Esophagus mucosa (tissue), 1 donor: Measurements from ENCODE around the gene FGFR2. TPM values are rescaled to one million over a fixed set of nuclear protein-coding genes. Genes with fewer than 3 reads are reported as not detected.

Experiments used
- ATAC-seq: fragments of 200-7000 bp; cut with Tn5 transposase; one replicate; pipeline ENCODE4 v1.9.1; 2020
- total RNA-seq: library from RNA; stranded (reverse); gene quantifications from one replicate; pipeline ENCODE4 v1.2.4, GENCODE V29; 2023
- donor health status: DM: yes; HTN: yes; CAD: no.

Gene FGFR2
- 27.4 TPM for total RNA-seq

DNA sequence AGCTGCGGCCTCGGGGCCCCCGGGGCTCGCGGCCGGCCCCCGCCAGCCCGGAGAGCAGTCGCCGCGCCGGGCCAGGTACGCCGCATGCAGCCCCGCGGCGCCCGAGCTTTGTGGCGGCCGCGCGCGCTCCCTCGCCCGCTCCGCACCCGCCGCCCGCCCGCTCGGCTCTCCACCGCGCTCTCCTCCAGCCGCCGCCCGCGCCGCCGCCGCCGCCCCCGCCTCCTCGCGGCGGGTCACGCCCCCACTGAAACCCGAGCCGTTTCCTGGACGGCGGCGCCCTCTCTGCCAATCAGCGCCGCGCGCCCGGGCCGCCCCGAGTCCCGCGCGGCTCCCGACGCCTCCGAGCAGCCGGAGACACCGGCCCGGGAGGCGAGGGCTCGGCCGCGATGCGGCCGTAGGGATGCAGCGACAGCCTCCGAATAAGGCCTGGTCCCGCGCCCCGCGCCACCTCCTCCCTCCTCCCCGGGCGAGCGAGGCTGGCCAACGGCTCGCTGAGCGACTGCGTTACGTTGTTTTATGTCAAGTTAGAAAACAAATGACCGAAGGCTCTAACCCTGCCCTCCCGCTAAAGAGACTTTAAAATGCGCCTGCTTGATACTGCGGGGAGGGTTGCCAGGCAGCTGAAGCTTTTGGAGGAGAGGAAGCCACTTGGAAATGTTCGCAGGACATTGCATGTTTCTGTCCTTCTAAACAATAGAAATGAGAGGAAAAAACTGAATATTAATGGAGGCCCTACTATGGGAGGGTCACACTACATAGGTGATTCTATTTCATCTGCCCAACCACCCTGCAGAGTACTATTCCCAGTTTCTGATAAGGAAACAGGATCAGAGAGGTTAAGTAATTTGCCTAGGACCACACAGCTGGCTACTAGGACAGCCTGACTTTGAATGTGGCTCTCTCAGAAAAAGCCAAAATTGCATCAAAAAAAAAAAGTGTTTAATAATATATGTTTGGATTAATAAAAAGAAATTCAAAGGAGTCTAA lies at the start of gene FGFR2:
Gene FGFR2, minus strand, starts transcription at position 182 of the 987 bp plus-strand sequence. CDS start 4,627 bp downstream, outside the sequence.
- peak; percentile 93 for ATAC-seq

DNA sequence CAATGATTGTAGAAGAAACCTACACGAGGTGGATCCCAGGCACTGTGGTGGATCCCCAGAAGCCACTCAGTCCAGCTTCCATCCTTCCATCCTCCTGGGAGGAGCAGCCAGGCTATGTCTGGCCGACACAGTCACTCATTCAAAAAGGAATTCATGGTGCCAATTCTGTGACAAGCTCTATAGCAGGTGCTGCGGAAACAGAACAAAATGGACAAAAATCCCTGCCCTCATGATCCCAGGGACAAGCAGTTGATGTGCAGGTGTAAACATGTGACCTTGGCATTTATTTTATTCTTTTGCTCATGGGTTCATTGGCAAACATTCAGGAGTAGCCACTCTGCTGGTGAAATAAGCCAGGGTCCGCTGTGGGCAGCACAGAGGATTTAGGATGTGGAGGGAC lies 49.2 kb upstream of the FGFR2 start:
- ATAC-seq: no peak

DNA sequence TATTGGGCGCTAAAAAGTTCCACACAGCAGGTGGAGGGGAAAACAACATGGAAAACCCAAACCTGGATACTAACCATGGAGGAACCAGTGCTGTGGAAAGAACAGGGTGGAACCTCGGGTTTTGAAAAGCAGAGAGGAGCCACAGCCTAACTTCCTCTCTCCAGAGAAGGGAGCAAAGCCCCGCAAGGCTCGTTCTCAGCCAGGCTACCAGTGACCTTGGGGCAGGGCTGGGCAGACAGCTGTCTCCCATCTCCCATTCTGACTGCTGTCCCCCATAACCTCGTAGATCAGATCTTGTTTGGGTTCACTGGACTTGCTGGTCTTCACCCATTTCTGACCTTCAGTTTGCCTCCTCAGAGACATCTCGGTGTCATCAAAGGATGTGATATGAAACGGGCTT lies 47.5 kb upstream of the FGFR2 start:
- ATAC-seq: no peak

DNA sequence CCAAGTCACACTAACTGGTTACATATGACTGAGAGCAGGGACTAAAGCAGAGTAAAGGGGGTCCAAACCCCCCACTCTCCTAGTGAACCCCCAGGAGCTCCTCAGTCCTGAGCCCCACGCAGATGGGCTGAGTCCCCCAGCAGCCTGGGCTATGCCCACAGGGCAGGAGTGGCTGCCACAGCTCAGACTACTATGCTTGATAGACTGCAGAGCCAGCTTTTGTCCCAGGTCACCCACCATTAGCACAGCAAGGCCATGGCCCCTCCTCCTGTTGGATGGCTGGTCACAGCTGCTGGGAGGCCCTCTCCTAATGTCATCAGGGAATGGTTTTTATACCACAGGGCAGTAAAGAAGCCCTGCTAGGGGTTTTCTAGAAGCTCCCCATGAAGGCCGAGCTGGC lies 46.3 kb upstream of the FGFR2 start:
- ATAC-seq: no peak

DNA sequence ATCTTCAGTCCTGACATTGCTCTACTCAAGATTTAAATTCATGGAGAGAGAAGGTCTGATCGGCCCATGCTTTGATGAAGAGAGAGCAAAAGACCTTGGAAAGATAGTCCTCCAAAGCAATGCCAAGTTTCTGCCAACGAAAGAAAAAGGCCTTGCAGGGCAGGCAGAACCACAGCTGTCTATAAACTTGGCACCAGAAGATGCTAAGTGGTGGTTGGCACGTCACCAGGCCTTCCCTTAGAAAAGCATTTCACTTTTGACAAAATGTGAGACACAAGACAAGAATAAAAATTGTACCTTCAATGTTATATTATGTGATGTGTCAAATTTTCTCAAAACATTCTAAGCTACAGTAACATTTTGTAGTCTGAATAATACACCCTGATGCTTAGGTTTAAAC lies 42.0 kb upstream of the FGFR2 start:
- no peak for ATAC-seq

DNA sequence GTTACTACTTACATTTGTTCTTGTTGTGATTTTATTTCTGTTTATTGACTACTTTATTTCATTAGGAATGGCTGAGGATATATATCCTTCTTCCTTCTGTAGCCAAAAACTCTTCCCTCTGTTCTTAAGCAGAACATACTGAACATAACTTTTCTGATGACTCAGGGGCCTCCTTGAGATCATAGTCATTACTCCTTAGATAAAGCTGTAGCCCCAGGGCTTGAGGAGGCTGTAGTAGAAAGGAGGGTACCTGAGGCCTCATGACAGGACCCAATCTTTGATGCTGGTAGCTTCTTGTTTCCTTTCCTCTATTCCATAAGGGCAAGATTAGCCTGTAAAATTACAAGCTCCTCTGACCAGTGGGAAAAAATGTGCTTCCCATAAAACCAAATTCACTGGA lies 41.2 kb upstream of the FGFR2 start:
- ATAC-seq: no peak

DNA sequence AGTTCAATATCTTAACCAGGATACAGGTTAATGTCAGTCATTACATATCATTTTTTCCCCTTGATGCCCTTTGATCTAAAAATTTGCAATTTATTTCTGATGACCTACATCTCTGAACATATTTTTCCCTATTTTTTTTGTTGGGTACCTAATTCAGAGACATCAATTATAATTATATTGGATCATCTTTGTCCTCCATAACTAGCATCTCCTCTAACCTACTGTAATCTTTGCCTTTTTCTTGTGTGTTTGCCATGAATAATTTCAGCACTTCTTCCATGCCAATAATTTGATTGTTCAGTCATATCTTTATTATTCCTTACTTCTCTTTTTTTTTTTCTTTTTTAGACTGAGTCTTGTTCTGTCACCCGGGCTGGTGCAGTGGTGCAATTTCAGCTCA lies 39.2 kb upstream of the FGFR2 start:
- no peak for ATAC-seq

DNA sequence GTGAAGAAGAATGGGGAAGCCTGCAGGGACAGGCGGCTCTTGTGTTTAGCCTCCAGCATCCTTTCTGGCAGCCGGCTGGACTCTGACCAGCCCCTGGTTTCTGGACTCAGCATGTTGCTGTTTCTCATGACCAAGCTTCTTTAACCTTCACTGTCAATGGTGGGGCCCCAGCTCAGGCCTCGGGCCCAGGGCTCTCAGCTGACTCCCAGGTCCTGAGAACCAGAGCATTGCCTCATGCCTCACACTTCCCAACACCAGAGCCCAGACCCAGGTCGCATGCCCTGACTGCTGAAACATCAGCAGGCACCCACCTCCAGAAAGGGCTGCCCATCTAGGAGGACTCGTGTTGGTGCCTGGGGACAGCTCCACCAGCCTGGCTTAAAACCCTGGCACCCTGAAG lies 34.8 kb upstream of the FGFR2 start:
- peak; percentile 25 for ATAC-seq

DNA sequence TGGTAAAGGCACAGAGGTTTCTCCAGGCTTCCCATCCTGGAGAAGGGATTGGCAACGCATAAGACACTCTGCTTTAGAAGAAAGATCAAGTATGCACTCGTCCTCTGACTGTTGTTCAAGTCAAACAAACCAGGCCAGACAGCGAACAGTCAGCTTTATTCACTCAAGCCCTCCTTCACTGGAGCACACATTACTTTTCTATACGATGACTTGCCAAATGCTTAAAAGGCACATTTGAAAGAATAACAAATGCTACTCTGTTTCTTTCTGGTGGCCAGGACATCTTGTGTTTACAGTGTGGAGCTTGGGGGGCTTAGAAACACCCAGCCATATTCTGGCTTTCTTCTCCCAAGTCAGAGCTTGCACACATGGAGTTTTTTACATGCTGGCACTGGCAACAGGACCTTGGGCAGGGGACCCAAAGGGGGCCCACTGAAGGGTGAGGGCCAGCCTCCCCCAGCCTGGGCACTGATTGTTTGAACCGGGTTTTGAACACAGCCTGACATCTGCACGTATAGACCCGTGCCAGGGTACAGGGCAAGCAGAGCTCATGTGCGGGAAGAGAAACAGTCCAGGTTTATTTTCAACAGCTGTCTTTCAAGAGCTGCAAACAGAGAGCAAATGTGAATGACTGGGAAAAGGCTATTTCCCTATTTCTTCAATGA lies 33.3 kb upstream of the FGFR2 start:
- ATAC-seq: peak; percentile 56

DNA sequence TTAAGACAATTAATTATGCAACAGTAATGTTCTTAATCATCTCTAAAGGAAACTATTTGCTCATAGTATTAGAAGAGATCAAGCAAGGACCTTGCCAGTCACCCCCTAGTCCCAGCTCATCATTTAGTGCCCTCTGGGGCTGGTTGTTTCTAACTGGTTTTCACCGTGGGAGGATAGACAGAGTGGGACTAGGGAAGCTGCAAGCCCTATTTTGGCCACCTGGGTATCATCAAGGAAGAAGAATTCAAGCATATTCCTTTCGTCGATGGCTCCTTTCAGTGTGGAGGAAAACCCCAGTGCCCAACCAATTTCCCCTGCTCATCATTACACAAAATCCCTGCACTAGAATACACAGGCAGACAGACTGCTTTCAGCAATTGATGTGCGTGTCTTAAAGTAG lies 30.6 kb upstream of the FGFR2 start:
- peak; percentile 39 for ATAC-seq

DNA sequence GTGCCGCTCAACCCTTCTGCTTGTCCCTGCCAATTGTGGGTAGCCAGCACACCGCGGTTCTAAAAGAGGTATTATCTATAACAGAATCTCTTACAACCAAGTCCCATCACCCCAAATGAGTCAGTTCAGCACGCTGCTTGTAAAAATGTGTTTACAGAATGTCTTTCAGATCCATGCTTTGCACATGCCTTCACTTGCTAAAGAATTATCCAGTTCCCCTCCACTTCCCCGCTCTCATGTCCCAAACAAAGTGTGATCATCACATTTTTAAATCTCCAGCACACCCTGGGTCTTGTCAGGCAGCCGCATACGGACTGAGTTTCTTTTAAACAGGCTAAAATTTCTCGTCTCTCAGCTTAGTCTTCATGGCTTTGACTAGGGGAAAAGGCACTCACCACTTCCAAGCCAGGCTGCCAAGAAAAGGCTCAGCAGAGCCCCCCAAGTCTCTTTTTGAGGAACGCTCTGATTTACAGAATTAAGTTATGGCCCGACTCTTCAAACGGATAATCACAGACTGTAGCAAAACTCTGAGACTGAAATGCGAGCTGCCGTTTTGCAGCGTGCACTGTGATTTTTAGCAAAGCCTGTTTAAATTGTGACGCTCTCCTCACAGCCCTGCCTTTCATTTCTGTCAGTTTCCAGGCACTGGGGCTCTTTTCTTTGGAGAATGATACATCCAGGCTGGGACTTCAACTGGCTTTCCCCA lies 29.8 kb upstream of the FGFR2 start:
- peak; percentile 65 for ATAC-seq

DNA sequence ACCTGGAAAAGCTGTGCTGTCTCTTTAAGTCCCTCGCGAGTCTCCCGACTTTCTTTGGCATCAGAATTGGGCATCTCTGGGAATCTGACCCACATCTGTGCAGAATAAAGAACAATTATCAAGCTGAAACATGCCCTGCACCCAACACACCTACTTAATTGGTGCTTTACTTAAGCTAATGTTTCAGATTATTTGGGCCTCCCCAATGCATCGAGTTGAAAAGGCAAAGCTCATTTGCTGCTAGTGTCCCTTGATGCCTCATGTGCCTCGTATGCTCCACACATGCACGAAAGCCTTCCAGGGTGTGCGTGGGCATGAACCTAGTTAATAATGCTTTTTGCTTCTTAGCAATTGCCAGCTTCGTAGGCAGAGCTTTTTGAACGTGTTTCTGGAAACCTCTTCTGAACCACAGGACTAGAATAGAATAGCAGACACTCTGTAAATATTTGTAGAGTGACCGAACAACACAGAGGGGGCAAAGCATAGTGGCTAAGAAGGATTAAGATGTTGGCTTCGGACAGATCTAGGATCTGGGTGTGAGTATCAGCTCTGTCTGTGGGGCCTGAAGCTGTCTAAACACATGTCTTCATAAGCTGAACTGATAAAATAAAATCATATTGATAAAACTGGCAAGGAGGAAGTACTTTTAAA lies 26.7 kb upstream of the FGFR2 start:
- ATAC-seq: peak; percentile 55

DNA sequence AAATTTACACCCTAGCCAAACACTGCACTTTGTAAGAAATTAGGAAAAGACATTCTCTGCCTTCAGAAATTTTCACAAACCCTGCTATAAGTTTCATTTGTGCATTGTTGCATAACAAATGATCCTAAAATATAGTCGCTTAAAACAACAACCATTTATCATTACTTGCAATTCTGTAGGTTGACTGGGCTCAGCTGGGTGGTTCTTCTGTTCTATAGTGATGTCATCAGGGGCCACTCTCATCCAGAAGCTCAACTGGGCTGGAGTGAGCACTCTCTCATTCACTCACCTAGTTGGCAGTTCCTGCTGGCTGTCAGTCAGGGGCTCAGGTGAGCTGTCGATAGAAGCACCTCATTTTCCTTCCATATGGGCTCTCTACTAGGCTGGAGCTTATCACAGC lies 20.7 kb upstream of the FGFR2 start:
- no peak for ATAC-seq

DNA sequence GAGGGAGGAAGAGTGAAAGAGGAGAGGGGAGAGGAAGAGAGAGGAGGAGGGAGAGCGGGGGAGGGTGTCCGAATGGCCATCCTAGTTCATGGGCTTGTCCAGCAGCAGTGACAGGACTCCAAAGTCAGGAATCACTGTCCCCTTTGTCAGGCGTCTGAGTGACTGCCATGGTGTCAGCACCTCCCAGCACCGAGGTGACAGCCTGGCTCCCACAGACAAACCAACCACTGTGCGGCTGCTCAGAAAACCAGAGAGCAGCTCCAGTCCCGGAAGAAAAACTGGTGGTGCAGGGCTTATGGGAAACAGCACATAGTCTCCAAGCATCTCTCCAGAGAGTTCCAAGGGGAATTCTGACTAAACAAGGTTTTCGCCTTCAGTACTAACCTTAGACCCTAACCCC lies 18.9 kb upstream of the FGFR2 start:
- no peak for ATAC-seq

DNA sequence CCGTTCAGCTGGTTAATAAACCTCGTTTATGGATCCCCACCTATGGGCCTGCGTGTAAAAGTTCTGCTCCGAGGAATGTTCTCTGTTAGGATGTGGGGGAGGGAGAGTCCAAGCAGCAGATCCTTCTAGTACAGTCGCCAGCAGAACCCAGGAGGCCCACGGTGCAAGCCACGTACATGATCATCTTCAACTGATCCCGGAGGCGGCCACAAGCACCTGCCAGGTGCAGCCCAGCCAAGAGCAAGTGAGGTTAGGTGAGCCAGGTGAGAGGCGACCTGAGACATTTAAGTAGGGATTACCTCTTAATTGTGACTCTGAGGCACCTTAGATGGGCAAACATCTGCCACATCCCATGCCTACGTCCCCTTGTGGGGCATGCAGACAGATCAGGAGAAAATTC lies 18.0 kb upstream of the FGFR2 start:
- no peak for ATAC-seq

DNA sequence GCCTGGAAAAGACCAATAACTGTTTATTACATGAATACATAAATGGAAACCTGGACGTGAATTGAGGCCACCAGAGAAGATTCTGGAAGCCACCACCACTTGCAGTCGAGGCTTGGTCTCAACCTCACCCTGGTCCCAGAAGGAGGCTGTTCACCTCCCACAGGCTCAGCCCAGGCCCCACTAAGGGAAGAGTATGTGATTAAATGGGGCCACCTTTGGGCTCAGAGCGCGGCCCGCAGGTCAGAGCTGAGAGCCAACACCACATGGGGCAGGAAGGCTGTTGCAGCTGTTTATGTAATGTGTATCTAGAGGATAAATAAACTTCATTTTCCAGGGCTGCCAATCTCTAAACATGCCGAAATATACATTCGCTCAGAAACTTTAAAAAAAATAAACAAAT lies 17.6 kb upstream of the FGFR2 start:
- no peak for ATAC-seq

DNA sequence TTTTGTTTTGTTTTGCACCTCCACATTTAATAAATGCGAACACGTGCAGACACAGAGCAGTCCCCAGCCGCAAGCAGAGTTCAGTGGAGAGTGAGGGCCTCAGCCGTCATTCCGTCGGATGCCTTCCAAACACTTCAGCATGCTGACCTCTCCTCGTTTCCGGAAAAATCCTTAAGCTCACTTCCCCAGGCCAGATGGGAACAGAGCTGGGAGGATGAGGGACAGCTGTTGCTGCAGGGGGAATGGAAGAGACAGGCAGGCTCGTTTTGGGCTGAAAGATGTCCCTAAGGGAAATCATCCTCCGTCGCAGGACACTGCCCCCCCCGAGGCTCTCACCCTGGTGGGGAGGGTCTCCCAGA lies 17.2 kb upstream of the FGFR2 start:
- ATAC-seq: no peak

DNA sequence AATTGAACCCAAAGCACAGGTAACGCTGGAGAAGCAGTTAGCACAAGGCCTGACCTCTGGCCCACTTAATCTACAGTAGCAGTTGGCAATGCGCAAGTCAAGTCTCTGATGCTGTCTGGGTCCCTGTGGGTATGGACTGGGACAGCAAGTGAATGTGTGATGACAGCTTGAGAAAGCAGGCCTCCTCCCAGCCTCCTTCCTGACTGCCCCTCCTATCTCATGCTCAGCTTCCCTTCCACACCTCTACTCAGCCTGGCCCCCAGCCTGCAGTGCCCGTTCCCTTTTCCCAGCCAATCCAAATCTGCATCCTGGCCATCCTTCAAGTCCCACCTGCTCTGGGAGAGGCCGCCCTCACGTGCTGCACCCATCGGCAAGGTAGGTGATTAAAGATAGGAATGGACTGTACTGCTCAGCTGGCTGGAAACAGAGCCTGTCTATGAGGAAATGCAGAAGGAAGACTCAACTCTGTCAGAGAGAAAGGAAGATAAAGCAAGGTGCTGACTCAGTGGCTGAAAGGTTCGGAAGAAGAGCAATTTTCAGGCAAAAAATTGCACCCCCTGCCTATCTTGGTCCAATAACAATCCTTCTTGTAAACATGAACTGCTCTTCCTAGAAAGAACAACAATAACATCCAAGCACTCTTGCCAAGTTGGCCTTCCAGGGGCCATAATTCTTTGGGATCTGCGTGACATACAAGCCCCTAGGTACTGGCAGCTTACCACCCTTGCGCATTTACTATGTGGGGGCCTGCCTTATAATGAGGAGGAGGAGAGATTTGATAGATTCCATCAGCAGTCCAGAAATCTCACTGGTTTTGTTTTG lies 16.6 kb upstream of the FGFR2 start:
- no peak for ATAC-seq

DNA sequence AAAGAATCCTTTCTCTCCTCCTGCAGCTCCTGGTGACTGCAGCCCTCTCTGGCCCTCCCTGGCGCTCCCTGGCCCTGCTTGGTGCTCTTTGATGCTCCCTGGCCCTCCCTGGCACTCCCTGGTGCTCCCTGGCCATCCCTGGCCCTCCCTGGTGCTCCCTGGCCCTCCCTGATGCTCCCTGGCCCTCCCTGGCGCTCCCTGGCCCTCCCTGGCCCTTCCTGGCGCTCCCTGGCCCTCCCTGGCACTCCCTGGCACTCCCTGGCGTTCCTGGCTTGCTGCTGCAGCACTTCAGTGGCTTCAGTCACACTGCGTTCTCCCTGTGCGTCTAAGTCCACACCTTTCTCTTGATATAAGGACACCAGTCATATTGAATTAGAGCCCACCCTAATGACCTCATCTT lies 15.2 kb upstream of the FGFR2 start:
- ATAC-seq: peak; percentile 10

DNA sequence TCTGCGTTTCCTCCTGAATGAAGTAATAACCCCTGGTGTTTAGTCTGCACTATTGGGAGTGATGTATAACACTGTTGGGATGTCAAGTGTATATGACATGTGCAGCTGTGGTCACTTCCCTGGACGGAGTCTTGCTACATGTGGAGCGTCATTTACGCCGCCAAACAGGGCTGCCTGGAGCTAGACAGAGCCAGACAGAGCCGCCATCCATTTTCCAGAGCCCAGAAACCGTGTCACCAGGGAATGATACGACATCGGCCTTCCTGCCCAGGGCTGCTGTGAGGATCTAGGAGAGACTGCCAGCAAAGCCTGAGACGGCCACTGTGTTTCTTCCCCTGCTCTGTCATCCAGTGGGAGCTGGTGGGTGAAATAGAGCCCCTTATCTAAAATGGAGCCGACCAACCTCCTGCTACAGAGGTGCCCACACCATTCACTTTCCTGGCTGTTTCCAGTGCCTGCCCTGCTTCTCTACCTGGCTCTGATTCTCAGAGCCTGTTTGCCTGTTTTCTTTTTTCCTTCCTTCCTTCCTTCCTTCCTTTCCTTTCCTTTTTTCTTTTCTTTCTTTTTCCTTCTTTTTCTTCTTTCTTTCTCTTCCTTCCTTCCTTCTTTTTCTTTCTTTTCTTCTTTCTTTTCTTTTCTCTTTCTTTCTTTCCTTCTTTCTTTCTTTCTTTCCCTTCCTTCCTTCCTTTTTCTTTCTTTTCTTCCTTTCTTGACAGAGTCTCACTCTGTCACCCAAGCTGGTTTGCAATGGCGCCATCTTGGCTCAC lies 13.3 kb upstream of the FGFR2 start:
- no peak for ATAC-seq

DNA sequence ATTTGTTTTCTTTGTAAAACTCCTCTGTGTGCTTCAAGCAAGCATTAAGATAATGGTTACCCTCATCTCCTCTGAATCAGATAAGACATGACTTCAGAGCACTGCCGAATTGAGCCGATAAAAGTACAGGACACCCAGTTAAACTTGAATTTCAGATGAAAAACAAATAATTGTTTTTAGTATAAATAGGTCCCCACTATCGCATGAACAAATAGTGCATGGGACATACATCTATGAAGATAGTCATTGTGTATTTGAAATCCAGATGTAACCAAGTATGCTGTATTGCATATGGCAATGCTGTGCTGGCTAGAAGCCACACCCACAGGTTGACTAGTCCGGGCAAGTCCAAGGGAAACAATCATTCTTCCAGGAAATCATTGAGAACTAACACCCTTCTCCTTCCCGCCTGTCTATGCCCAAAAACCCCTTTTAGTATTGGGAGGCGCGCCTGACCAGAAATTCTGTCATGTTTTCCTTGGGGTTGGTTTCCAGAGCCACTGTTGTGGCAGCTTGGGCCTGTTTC lies 12.6 kb upstream of the FGFR2 start:
- peak; percentile 79 for ATAC-seq
